Duodenal mucosa (tissue), 2 donors: ENCODE measurements around the gene TUBA3C.
"Not testable (repeated sequence)": the region's sequence is repeated elsewhere in the genome, so short reads cannot be mapped to it uniquely, and the experiment has no call there.

ENCODE experiments used
- H3K27ac ChIP-seq: one replicate; pipeline ENCODE4 v1.7.0; 2013; ENCODE audit warnings: low read depth, low read length
- H3K27me3 ChIP-seq, 2 donors: one replicate each; pipeline ENCODE4 v1.7.0; 2013; ENCODE audit warnings: low read length in 2 of 2, control low read depth in 1 of 2; ENCODE audit not compliant: insufficient read depth in 2 of 2, control insufficient read depth in 1 of 2
- H3K36me3 ChIP-seq, 2 donors: one replicate each; pipeline ENCODE4 v1.7.0; 2013; ENCODE audit warnings: low read length in 2 of 2, control low read depth in 1 of 2; ENCODE audit not compliant: insufficient read depth in 2 of 2, control insufficient read depth in 1 of 2
- H3K4me1 ChIP-seq, 2 donors: one replicate each; pipeline ENCODE4 v1.7.0; 2013; ENCODE audit warnings: low read length in 2 of 2, control low read depth in 1 of 2; ENCODE audit not compliant: insufficient read depth in 2 of 2, control insufficient read depth in 1 of 2
- H3K4me3 ChIP-seq, 2 donors: one replicate each; pipeline ENCODE4 v1.7.0; 2013; ENCODE audit warnings: low read length in 2 of 2, low read depth in 1 of 2
- H3K9ac ChIP-seq, 2 donors: one replicate each; pipeline ENCODE4 v1.7.0; 2013; ENCODE audit warnings: low read length in 2 of 2, low read depth in 1 of 2
- H3K9me3 ChIP-seq, 2 donors: one replicate each; pipeline ENCODE4 v1.7.0; 2013; ENCODE audit warnings: low read length in 2 of 2, control low read depth in 1 of 2; ENCODE audit not compliant: control insufficient read depth in 1 of 2

Gene TUBA3C

DNA sequence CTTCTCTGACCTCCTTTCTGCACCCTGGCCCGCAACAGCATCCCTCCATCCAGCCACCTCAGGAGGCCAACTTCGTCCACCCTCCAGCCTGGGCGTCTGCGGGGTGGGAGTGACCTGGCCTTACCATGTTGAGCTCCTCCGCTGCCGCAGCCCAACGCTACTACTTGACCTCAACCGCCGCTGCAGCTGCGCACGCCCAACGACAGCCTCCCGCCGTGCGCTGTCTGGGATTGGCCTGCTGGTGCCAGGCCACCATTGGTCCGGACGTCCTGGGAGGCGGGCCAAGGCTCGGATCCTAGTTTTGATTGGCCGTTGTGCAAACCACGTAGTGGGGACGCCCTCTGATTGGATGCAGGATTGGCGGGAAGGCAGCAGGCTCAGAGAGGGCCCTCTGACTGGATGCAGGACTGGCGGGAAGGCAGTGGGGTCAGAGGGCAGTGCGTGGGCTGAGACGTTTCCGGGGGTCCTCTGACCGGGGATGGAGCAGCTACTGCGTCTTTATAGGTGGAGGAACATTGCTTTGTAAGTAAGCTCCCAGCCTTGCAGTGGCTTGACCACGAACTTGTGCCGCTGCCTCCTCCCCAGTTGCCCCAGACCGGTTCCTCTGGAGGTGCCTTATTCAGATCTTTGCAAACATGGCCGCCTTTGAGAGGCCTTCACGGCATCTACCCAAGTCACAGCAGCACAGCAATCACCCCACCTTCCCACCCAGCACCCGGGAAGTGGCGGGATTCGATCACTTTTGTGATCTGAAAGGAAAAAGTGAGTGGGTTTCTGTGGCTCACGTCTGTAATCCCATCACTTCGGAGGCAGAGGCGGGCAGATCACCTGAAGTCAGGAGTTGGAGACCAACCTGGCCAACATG is at the start of gene TUBA3C:
Gene TUBA3C (minus strand): TSS at position 204 of the 865 bp plus-strand sequence. CDS start 77 bp downstream, at position 127.
- H3K4me3 ChIP-seq, result no peak within 1 kb of the TSS
- no peaks in the 10 kb centered on the region for H3K36me3 ChIP-seq
- no peaks in the 10 kb centered on the region for H3K4me1 ChIP-seq
- H3K9me3 ChIP-seq, result peaks cover 8 to 20% of the 10 kb centered on the region in 2 donors
- H3K27me3 ChIP-seq, result no peaks in the 10 kb centered on the region
- H3K27ac ChIP-seq, result no peak within 1 kb of the TSS
- no peak within 1 kb of the TSS for H3K9ac ChIP-seq

DNA sequence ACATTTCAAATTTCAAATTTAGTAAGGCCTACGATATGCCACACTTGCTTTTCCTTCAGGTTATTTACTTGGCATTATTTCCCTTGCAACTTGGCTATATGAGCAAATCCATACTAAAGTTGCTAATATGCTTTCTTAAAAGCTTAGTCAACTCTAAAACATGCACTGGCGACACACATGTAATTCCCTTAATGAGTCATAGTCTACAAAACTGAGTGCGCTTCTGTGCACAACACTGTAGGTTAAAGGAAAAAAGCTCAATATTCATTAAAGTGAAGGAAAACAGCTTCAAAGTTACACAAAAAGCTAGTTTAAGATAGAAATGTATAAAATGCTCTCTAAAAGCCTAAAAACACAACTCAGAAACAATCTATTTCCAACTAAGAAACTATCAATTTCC is 25.8 kb upstream of the TUBA3C start:
- H3K9me3 ChIP-seq, H3K9ac ChIP-seq, H3K4me1 ChIP-seq, H3K4me3 ChIP-seq, H3K27me3 ChIP-seq, H3K36me3 ChIP-seq, H3K27ac ChIP-seq: not testable (repeated sequence)

DNA sequence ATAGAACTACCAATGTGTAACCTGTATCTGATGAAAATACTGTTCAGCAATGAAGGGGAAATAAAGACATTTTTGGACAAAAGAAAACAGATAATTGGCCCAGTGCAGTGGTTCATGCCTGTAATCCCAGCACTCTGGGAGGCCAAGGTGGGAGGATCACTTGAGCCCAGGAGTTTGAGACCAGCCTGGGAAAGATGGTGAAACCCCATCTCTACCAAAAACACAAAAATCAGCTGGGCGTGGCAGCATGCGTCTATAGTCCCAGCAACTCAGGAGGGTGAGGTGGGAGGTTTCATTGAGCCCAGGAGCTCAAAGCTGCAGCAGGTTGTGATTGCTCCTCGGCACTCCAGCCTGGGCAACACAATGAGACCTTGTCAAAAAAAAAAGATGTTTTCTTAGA is 11.0 kb upstream of the TUBA3C start:
- H3K9me3 ChIP-seq, H3K4me1 ChIP-seq, H3K27ac ChIP-seq, H3K9ac ChIP-seq, H3K27me3 ChIP-seq, H3K36me3 ChIP-seq, H3K4me3 ChIP-seq: not testable (repeated sequence)

DNA sequence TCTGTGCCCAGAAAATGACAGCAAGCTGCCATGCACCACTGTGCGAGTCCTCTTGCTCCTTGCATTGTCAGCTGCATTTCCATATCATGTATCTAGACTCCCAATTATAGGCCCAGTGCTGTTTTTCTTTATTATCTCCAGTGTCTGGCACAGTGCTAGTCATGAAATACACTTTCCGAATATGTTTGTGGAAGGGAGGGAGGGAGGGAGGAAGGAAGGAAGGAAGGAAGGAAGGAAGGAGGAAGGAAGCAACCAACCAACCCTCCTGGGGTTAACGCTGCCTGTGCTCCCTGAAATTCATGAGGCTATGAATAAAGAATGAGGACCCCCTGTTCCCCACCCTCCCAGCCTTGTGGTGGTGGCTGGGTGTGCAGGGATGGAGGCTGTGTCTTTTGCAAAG is 8.3 kb upstream of the TUBA3C start:
- H3K36me3 ChIP-seq, H3K9me3 ChIP-seq, H3K27me3 ChIP-seq, H3K27ac ChIP-seq, H3K4me3 ChIP-seq, H3K9ac ChIP-seq, H3K4me1 ChIP-seq: not testable (repeated sequence)

DNA sequence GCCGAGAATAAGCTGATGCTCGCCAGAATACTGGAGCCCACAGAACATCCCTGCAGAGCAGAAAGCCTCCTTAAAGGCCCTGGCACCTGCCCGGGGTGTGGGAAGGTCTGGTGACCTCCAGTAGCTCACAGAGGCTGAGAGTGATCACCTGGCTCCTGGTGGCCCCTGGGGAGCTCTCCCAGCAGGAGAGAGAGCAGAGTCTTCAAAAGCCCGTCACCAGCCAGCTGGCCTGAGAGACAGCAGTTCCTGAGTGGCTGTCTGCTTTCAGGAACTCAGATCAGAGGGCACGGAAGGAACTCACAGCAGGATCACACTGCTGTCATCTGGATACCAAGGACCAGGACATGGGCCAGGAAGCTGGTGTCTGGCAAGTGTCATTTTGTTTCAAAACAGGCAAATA is 7.7 kb upstream of the TUBA3C start:
- H3K4me3 ChIP-seq, H3K9ac ChIP-seq: not testable (repeated sequence)

DNA sequence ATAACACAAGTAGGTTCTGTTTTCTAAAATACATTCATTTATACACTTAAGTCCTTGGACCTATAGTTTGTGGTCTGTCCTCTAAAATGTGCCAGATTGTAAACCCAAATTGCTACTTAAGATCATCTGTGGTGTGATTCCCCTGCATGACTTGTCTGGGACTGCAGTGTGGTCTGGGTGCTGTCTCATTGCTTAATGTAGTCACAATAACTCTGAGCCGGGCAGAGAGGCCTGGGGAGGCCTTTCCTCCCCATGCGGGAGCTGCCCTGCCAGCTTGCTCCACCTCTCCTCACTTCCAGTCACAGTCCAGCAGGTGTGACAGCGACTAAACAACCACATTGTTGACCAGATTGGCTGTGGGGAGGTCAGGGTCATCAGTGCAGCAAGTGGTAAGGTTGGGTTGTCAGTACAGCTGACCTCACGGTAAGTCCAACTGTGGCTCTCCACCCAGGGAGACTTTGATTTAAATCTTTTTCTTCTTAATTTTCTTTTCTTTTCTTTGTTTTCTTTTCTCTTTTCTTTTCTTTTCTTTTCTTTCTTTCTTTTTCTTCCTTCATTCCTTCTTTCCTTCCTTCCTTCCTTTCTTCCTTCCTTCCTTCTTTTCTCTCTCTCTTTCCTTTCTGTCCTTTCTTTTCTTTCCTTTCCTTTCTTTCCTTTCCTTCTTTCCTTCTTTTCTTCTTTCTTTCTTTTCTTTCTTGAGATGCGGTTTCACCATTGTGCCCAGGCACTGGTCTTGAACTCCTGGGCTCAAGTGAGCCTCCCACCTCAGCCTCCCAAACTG is 4.4 kb upstream of the TUBA3C start:
- Histone ChIP-seq H3K36me3 (no peaks in the 10 kb centered on the region), H3K27ac (no peak overlapping the region), H3K9ac (no peak overlapping the region), H3K9me3 (peaks cover 3 to 5% of the 10 kb centered on the region in 2 donors), H3K27me3 (no peaks in the 10 kb centered on the region), H3K4me1 (no peaks in the 10 kb centered on the region), H3K4me3 (no peak overlapping the region)

More for the DNA sequence above, 7.7 kb upstream of the TUBA3C start:
- H3K27me3 ChIP-seq, H3K4me1 ChIP-seq, H3K36me3 ChIP-seq, H3K27ac ChIP-seq, H3K9me3 ChIP-seq: not testable (repeated sequence)

DNA sequence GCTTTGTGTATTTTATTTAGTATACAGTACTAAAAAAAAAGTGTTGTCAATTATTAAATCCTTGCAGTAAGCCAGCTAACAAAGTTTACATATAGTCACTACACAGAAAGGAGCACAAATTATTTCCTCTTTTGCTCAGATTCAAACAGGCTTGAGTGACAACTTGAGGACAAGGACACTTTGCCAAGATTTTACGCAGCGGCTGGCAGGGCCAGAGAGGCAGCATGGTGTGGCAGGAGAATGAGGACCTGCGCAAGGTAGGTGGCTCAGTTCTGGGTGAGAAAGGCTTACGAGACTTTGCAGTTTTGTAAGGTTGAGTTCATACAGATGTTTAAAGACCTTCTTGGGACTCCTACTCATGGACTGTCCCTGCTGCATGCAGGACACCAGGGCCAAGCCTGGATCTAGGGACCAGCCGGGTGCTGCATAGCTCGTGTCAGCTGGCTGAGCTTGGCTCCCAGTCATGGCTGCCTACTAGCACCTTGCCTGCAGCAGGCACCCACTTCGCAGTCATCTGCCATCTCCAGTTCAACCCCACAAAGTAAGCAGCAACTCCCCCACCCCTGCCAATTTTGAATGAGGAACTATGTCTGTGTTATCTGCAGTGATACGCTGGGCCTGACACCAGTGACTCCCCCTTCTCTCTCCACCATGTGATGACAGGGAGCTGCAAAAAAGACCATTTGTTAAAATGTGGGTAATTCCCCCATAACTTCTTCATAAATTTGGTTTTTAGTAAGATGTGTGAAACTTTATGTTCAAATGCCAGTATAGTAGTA is 3.7 kb upstream of the TUBA3C start:
- H3K36me3 ChIP-seq, result no peaks in the 10 kb centered on the region
- H3K27me3 ChIP-seq, result no peaks in the 10 kb centered on the region
- H3K4me3 ChIP-seq, result no peak overlapping the region
- H3K9me3 ChIP-seq, result peaks cover 3 to 5% of the 10 kb centered on the region in 2 donors
- H3K4me1 ChIP-seq, result no peaks in the 10 kb centered on the region
- H3K27ac ChIP-seq, result no peak overlapping the region
- H3K9ac ChIP-seq, result no peak overlapping the region

DNA sequence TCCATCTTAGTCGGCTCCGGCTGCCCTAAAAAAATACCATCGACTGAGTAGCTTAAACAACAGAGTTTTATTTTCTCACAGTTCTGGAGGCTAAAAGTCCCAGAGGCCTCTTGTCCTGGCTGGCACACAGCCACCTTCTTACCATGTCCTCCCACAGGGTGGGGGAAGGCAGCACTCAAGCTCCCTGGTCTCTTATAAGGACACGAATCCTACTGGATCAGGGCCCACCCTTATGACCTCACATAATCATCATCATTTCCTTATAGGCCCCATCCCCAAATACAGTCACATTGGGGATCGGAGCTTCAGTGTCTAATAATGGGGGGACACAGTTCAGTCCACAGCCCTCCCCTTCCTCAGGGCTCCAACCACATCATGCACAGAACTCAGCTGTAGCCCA is 2.6 kb upstream of the TUBA3C start:
- H3K4me1 ChIP-seq, result no peaks in the 10 kb centered on the region
- no peak overlapping the region for H3K4me3 ChIP-seq
- H3K9me3 ChIP-seq, result peaks cover 3 to 15% of the 10 kb centered on the region in 2 donors
- H3K9ac ChIP-seq, result no peak overlapping the region
- H3K27me3 ChIP-seq, result no peaks in the 10 kb centered on the region
- no peak overlapping the region for H3K27ac ChIP-seq
- no peaks in the 10 kb centered on the region for H3K36me3 ChIP-seq

DNA sequence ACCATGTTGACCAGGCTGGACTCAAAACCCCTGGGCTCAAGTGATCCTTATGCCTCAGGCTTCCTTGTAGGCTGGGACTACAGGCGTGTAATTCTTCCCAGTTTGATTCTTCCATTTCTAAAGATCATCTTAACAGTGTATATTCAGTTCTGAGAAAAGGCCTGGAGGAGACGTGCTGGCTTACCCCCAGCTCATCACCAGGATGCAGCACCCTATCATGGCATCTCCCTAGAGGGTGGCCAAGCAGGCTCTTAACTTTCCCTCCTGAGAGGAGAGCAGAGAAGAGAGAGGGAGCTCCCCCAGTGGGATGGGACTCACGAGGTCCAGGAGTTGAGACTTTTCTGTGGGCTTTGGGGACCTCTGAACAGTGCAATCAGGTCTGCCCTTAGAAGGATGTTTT is 2.1 kb upstream of the TUBA3C start:
- H3K36me3 ChIP-seq, result no peaks in the 10 kb centered on the region
- H3K9ac ChIP-seq, result no peak overlapping the region
- no peak overlapping the region for H3K27ac ChIP-seq
- H3K4me3 ChIP-seq, result no peak overlapping the region
- no peaks in the 10 kb centered on the region for H3K27me3 ChIP-seq
- H3K9me3 ChIP-seq, result peaks cover 3 to 19% of the 10 kb centered on the region in 2 donors
- H3K4me1 ChIP-seq, result no peaks in the 10 kb centered on the region

DNA sequence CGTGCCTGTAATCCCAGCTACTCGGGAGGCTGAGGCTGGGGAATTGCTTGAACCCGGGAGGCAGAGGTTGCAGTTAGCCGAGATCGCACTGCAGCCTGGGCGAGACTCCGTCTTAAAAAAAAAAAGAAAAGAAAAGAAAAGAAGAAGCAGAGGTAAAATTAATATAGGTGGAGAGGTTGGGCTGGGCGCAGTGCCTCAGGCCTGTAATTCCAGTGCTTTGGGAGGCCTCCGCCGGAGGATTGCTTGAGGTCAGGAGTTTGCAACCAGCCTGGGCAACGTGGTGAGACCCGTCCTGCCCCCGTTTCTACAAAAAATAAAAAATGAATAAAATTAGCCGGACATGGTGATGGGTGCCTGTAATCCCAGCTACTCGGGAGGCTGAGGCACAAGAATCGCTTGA is 912 bp upstream of the TUBA3C start:
- H3K4me1 ChIP-seq, result no peaks in the 10 kb centered on the region
- H3K4me3 ChIP-seq, result no peak overlapping the region
- H3K27ac ChIP-seq, result no peak overlapping the region
- no peaks in the 10 kb centered on the region for H3K27me3 ChIP-seq
- peaks cover 8 to 22% of the 10 kb centered on the region in 2 donors for H3K9me3 ChIP-seq
- no peak overlapping the region for H3K9ac ChIP-seq
- H3K36me3 ChIP-seq, result no peaks in the 10 kb centered on the region
